Measurements from ENCODE around the gene IQGAP2.
A peak's percentile ranks its signal among the peaks of the same experiment; 100 is the strongest.
"Not testable (repeated sequence)": the region's sequence is repeated elsewhere in the genome, so short reads cannot be mapped to it uniquely, and the experiment has no call there.

IQGAP2 gene

DNA sequence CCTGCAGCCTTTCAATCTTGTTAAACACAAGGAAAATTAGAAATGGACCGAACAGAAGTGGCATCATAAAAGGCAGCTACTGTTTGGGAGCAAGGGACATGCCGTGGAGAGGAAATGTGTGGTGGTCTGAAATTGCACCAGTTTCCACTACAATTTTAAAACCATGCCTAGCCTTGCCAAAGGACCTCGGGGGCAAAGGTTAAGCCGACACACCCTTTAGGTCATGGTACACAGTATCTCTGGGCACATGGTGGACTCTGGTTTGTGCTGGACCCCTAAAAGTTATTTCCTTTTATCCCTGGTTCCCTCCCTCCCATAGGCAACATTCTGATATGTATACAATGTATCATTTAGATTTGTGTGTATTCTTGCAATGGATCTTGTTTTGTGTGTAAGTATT, 142.1 kb downstream of the IQGAP2 start:
- DNase-seq = no peak

- no peak for DNase-seq
Observed at GRCh38 chr5:76546497-76547102, 143.5 kb downstream of the IQGAP2 start.

DNA sequence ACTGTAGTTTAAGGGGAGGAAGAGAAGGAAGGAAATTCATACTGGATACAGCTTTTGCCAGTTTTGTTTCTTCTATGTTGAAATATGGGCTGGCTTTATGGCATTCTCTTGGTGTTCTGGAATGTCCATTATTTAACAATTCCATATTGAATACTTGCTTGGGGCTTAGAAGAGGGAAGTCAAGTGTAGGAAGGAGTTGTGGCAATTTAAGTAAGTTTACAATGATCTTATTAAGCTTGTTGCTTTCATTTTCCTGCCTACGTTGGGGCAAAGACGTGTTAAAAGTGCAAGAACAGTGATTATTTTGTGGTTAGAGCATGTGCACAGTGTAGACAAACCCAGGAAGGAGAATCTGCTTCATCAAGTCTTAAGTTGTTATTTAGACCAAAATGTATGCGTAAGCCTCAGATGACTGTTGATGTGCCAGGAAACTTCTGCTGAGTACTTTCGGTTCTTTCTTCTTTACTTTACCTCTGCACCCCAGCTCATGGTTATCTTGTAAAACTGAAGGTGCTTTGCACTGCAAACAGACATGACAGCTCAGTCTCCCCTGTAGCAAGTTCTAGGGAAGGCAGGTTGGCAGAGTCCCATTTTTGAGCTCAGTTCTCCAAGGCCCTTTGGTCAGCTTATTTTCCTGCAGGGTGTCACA, 144.3 kb downstream of the IQGAP2 start:
- DNase-seq = peak; percentile 77

- DNase-seq = no peak
Observed at GRCh38 chr5:76547891-76548524, 144.9 kb downstream of the IQGAP2 start.

DNA sequence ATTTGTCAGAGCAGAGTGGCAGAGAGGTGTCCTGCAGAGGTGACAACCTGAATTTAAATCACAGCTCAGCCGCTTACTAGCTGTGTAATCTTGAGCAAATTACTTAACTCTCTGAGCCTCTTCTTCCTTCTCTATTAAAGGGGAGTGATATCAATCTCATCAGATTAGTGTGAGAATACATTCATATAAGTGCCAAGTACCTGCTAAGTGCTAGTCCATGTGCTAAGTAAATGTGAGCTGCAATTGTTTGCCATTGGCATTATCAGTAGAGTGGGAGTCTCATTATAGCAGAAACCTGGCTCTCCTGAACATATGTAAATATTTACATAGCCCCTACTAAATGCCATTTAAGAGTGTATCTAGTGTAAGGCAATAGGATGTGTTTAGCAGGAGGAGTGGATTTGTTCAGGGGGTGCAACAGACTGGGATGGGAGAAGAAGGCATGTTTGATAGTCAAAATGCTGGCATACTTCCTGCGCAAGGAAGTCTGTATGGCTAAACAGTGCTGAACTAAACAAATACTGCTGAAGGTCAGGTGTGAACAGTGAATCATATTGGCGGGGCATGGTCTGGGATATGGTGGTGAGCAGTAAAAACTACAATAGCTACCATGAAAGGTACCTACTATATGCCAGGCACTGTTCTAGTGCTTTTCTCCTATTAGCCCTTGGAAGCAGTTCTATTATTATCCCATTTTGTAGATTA, 145.6 kb downstream of the IQGAP2 start:
- no peak for DNase-seq

GRCh38 chr5:76550881-76551280, 147.8 kb downstream of the IQGAP2 start:
- not testable (repeated sequence) for DNase-seq

DNA sequence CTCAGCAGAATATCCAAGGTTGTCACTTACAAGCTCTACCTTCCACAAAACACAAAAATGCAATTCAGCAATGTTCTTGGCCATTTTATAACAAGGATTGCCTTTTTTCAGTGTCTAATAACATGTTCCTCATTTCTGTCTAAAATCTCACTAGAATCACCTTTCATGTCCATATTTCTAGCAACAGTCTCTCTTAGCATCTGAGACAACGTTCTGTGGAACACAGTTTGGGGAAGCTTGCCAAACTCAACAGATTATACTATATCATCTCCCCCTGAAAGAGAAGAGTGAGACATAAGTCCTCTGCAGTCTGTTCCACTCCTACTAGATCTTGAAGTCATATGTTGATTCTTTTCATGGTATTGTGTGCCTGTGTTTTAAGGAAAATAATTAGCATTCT, 149.5 kb downstream of the IQGAP2 start:
- no peak for DNase-seq

GRCh38 chr5:76553251-76553650, 150.2 kb downstream of the IQGAP2 start:
- no peak for DNase-seq

GRCh38 chr5:76555114-76555513, 152.0 kb downstream of the IQGAP2 start:
- DNase-seq = no peak

DNA sequence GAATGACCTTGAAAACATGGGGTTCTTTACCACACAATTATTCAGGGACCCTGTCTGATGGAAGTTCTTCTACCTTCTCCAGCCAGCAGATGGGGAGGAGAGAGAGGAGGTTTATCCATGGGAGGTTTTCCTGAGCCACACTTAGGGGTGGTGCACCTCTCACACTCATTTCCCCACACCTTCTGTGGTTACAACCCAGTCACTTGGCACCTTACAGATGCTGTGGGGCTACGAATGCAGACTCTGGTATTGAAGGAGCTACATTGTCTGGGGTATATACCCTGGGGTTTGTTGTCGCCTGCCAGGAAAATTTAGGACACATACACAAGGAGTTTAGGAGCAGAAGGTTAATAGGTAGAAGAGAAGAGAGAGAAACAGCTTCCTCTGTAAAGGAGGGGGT, 152.6 kb downstream of the IQGAP2 start:
- no peak for DNase-seq

DNA sequence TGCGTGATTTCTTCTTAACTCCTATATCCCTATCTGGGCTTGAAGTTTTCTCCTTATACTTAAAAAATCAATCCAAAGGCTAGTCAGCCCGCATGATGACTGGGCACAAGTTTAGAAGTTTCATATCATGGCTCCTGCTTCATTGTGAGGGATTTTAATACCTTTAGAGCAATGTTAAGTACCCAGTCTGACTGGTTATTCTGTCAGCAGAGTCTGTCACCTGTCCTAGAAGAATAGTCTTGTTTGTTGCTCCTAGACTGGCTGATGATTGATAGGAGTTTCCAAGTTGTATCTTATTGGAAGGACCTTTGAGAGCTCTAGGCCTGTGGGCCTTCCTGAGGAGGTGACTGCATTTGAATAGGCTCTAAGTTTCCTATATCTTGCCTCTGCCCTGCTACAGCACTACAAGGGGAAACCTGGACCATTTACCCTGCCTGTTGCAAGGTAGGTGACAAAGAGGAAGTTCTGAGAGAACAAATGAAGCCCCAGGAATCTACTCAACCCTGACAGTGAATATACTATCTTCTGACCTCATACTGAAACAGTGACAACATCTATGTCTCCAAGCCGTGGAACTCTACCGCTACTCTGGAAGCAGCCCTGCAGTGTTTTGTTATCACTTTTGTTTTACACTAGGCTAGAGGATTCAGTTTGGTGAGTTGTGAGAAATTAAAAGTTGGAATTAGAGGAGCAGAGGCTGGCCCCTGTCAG, 153.6 kb downstream of the IQGAP2 start:
- no peak for DNase-seq

DNA sequence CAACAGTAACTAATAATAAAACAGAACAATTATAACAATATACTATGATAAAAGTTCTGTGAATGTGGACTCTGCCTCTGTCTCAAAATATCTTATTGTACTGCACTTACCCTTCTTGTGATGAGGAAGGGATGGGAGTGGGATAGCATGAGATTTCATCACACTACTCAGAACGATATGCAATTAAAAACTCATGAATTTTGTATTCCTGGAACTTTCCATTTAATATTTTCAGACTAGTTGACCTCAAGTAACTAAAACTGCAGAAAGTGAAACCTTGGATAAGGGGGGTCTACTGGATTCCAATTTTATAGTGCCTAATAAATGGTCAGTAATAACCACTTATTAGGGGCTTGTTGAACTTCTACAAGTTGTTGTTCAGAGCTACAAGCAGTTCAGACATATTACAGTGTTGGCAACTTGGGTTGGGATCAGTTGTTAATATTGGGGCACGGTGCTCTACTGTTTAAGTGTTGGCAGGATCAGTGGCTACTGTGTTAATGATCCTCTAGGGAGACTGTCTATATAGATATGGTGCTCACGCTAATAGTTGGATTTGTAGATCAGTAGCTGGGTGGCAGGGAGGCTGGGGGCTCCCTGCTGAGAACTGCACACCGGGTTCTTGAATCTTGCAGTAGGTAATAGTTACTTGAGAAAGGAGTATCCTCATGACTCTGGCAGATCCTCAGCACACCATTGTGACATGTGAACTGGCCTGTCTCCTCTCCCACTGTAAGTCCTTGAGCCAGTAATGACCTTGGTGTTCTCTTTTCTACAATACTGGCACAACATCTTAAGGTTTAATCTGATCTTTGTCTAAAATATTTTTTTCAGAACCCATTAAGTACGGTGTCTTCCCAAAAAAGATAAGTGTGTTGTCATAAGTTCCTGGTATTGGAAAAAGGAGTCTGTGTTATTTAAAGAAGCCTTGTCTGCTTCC, 158.1 kb downstream of the IQGAP2 start:
- no peak for DNase-seq

DNA sequence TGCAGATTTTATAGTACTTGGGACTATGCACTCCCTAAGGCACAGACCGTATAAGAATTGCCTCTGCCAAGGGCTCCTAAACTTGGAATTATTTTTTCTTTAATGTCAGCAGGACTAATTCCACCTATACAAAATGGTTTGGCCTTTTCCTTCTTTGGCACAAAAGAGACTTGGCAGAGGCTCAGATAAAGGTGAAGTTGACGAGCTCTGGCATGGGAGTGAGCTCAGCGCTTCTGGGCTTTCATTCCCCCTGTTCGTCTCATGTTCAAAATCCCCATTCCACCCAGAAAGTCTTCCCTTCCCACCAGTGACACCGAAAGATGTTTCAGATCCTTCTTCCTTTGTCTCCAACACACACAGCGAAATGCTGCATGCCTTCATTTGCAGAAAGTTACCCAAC, 158.9 kb downstream of the IQGAP2 start:
- DNase-seq = no peak

DNA sequence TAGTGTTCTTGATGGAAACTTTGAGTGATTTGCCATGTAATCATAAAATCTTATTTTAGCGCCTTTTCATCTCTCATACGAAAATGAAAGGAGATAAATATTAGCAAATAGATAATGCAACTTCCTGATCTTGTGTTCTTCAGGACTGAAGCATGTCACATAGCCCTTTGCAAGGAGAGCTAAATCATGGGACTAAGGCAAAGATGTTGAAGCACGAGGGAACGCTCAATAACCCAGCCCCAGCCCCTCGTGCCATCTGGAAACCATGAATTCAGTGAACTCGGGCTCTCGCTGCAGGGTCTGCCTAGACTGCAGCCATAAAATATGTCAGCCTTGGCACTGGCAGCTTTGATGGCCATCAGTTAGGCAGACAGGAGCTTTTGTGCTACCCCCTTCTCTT, 161.9 kb downstream of the IQGAP2 start:
- DNase-seq = no peak

GRCh38 chr5:76570153-76570552, 167.1 kb downstream of the IQGAP2 start:
- no peak for DNase-seq

GRCh38 chr5:76571559-76571958, 168.5 kb downstream of the IQGAP2 start:
- DNase-seq = no peak

- DNase-seq = no peak
Observed at GRCh38 chr5:76576450-76576849, 173.4 kb downstream of the IQGAP2 start.

- DNase-seq = no peak
Observed at GRCh38 chr5:76576996-76577395, 173.9 kb downstream of the IQGAP2 start.

DNA sequence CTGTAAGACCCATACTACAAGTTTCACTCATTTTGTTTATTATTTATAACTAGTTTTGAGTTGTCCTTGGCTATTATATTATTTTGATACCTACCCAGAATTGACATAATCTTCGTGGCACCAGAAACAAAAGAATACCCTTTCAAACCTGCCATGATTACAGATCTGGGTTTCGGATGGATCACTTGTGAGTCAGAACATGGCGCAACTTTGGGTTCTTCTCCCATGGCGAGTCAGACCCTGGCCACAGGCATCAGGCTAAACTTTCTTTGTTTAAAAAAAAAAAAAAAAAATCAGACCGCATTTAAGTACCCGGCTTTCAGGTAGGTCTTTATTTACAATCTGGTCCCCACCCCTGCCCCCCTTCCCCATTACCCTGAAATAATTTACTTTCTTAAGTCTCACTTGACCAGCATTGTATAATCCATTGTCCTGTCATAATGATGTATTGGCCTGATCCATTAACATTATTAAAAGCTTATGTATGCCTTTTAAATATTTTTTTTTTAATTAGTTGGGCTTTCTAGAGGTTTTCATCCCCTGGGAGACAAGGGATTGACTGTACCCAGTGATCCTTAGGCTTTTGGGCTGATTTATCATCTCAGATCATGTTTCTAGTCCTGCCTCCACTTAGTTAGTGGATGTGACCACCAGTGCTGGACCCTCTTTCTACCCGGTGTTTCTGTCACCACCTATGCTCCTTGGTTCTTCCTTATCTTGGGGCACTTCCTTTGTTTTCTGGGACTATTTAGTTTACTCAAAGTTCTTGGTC, 176.3 kb downstream of the IQGAP2 start:
- DNase-seq = no peak

DNA sequence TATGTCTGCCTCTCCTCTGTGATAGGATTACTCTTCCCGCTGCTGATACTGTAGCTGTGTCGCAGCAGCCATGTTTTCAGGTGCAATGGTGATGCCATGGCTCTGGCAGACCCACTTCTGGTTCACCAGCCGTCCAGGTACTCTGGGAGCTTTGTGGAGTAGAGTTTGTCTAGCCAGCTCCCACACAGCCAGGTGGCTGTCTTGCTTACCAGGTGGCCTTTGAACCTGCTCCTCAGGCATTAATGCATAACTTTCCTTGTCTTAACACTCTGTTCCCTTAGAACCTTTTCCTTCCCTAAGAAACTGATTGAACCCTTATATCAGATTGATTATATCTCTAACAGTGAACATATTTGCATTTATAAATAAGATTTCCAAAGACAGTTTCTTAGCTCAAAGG, 177.9 kb downstream of the IQGAP2 start:
- no peak for DNase-seq
